ENCODE measurements around the gene BNIPL.
A peak's percentile ranks its signal among the peaks of the same experiment; 100 is the strongest.

BNIPL gene

DNA sequence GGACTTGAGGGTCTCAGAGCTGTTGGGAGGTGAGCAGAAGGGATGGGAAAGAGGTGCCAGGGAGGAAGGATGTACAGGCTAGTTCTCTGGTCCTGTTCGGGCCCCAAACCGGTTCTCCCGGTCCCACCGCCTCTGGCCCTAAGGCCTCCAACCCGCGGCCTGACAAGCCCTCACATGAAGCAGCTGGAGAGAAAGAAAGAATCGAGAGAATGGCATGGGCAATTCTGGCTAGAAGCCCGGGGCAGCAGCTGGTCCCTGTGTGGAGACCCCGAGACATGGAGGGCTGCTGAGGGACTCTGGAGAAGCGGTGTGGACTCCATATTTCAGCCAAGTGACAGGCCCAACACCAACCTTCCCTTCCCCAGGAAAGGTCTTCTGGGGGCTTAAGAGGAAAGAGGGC, 22.3 kb downstream of the BNIPL start:
- DNase-seq (ENCODE audit: low read depth in 2 of 2), result no peak

DNA sequence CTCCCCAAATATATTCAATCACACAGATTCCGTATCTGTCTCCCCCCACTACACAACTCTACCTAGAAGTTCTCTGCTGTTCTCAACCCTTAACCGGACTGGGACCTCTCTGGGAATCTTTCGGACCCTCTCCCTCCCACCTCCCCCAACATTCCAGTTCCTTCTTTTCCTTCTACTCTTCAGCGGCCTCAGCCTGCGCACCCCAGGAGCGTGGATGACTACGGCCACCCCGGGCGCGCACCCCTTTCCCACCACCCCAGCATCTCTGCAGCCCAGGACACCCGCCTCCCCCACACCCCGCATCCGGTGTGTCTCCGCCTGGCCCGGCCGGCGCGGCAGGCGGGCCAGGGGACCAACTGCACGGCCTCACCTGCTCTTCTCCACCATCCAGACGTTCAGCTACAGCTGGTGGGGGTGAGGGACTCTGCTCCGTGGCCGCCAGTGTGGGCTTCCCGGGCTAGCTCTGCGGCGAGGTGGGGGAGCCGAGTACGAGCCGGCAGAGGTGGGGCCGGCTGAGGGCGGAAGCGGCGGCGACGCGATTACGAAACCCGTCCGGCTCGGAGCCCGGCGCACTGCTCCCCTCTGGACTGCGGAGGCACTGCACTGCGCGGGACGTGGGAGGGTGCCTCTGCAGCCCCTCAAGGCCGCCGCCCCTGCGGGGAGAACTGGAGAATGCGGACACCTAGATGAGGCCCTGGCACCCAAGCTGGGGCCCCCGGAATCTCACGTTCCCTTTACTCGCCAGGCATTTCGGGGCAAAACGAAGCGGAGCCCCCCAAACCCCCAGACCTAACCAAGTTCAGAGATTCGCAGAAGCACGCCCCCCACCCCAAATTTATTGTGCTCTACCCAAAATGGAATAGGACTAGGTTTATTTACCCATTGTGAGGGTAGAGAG, 23.0 kb downstream of the BNIPL start, which contains the start of gene CDC42SE1:
Gene CDC42SE1, minus strand, starts transcription at position 514 of the 898 bp plus-strand sequence. CDS start 3,892 bp downstream, outside the sequence.
- peak in 1 of 2 experiments; percentile 34 for DNase-seq (ENCODE audit: low read depth in 2 of 2)

DNA sequence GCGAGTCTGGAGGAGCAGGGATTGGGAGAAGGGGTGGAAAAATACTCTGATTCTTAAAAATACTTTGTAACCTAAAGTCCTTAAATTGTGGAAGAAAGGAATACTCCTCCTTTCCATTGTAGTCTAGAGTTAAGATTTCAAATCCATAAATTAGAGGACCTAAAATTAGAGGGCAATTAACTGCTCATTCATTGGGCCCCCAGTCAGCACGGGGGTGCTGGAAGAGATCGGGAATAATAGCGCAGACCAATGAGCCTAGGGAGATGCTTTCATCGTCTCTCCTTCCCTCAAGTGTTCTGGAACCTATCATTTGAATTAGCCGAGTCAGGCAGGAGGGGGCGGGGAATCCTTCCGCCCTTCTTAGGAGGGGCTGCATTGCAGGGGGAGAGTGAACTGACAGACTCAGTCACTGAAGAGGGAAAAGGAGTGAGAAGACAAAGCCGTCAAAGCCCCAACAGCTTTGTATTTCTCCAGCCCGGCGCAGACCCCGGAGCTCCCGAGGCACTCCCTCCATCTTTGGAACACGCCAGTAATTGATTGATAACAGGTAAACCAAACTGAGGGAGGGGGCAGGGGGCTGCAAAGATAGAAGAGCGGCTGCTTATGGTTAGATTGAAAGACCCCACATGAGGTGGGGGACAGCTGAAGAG, 23.7 kb downstream of the BNIPL start, which contains the start of gene MLLT11:
Gene MLLT11, plus strand, starts transcription at position 391 of the 650 bp plus-strand sequence. CDS start 6,828 bp downstream, outside the sequence.
- peak in 1 of 2 experiments; percentile 39 for DNase-seq (ENCODE audit: low read depth in 2 of 2)

DNA sequence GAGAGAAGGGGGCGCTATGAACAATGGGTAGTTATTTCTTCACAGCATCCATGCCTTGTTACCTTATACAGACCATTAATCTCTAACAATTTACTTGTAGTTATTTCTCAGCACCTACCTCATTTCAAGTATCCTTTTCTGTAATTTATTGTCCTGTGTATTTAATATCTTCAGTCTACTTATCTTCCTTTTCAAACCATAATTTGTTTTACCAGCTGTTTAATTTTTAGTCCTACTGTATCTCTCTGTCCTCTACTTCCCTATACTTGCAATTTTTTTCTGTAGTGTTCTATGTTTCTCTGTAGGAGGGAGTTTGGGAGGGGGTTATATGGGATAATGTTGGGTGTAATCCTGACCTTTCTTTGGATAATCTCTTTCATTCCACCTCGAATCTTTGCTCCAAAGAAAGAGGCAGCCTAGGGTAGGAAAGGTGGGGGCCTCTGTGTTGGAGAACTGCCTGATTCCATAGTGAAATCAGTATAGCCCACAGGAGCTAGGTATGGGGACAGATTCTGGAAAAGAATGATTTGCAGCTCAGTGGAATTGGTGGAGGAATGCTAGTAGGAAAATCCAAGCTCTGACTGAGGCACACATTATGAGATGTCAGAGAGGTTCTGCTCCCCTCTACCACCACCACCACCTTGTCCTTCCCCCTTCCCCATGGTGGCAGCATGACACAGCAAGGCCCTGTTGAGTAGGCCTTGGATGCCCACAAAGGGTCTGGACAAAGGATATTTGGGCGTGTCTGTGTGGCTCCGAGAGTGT, 24.5 kb downstream of the BNIPL start:
- no peak for DNase-seq (ENCODE audit: low read depth in 2 of 2)

DNA sequence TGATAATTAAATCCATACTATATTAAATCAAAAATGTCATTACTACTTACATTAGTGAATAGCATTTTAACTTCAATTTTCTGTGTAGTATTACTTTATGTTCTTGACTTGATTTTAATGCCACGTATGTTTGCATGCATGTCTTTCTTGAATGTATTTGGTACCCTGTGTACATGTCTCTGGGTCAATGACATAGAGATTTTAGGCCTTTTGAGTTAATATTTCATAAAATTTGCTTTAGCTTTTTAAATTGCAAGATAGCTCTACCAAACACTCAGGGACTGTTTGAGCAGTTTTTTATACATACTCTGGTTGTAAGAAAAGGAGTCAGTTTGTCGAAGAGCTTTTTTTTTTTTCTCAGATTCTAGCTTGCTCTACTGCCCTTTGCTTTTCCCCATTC, 25.3 kb downstream of the BNIPL start:
- no peak for DNase-seq (ENCODE audit: low read depth in 2 of 2)

- DNase-seq (ENCODE audit: low read depth in 2 of 2), result peak; percentile 44 to 50
Measured at GRCh38 chr1:151062741-151063371, 26.5 kb downstream of the BNIPL start.

- no peak for DNase-seq (ENCODE audit: low read depth in 2 of 2)
Measured at GRCh38 chr1:151065089-151065645, 28.8 kb downstream of the BNIPL start.

GRCh38 chr1:151067185-151067584, 30.8 kb downstream of the BNIPL start:
- no peak for DNase-seq (ENCODE audit: low read depth in 2 of 2)

DNA sequence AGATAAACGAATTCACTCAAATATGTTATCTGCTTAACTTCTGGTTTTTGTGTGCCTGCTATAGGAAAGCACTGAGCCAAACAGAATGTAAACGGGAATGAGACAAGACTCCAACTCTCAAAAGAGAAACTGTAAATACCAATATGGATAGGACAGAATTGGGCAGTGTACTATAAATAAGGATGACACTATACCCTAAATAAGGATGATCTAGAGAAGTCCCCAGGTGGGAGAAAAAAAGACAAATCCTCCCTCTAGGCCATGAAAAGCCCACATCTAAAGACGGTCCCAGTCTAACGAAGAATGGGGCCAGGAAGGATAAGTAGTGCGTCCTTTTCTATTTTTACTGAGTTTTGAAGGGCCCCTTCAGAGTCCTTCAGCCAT, 32.7 kb downstream of the BNIPL start:
- DNase-seq (ENCODE audit: low read depth in 2 of 2), result no peak

GRCh38 chr1:151070474-151071276, 34.3 kb downstream of the BNIPL start, which contains the start of gene GABPB2:
Gene GABPB2, plus strand, starts transcription at chr1:151070761. Its CDS starts 17,429 bp downstream, at chr1:151088190.
- DNase-seq (ENCODE audit: low read depth in 2 of 2), result peak; percentile 90 to 93

GRCh38 chr1:151072224-151072623, 35.8 kb downstream of the BNIPL start:
- DNase-seq (ENCODE audit: low read depth in 2 of 2), result no peak

- DNase-seq (ENCODE audit: low read depth in 2 of 2), result no peak
Measured at GRCh38 chr1:151085953-151086559, 49.7 kb downstream of the BNIPL start.

Measured in fibroblast of skin of left biceps (primary cell).